NCI-H226 (cell line): ENCODE measurements around the gene KMT2B.
"Not testable (repeated sequence)": the region's sequence is repeated elsewhere in the genome, so short reads cannot be mapped to it uniquely, and the experiment has no call there.

ENCODE experiments used
- DNase-seq: peaks from one replicate; pipeline ENCODE4 v3.0.0-alpha.2; 2015

KMT2B gene

GRCh38 chr19:35717665-35718344 is at the start of gene KMT2B:
Gene KMT2B, plus strand, starts transcription at chr19:35718003. Its CDS starts 16 bp downstream, at chr19:35718019.
- DNase-seq = peak; percentile 93

- DNase-seq = no peak
Observed at GRCh38 chr19:35669566-35669965, 48.2 kb upstream of the KMT2B start.

- DNase-seq = no peak
Observed at GRCh38 chr19:35669974-35670373, 47.8 kb upstream of the KMT2B start.

- DNase-seq = no peak
Observed at GRCh38 chr19:35670686-35671085, 47.1 kb upstream of the KMT2B start.

GRCh38 chr19:35671818-35672217 is 46.0 kb upstream of the KMT2B start:
- peak; percentile 50 for DNase-seq

- peak; percentile 88 for DNase-seq
Observed at GRCh38 chr19:35673121-35673804, 44.5 kb upstream of the KMT2B start.

GRCh38 chr19:35675589-35676140 is 42.1 kb upstream of the KMT2B start:
- no peak for DNase-seq

- DNase-seq = no peak
Observed at GRCh38 chr19:35689836-35690235, 28.0 kb upstream of the KMT2B start.

GRCh38 chr19:35691106-35691505 is 26.7 kb upstream of the KMT2B start:
- not testable (repeated sequence) for DNase-seq

GRCh38 chr19:35692010-35692409 is 25.8 kb upstream of the KMT2B start:
- no peak for DNase-seq

- DNase-seq = no peak
Observed at GRCh38 chr19:35693422-35693821, 24.4 kb upstream of the KMT2B start.

- peak; percentile 63 for DNase-seq
Observed at GRCh38 chr19:35693835-35694599, 23.8 kb upstream of the KMT2B start.

- DNase-seq = no peak
Observed at GRCh38 chr19:35695895-35696422, 21.8 kb upstream of the KMT2B start.

- no peak for DNase-seq
Observed at GRCh38 chr19:35696835-35697234, 21.0 kb upstream of the KMT2B start.

GRCh38 chr19:35702223-35703012 is 15.4 kb upstream of the KMT2B start:
- peak; percentile 97 for DNase-seq

GRCh38 chr19:35703343-35703742 is 14.5 kb upstream of the KMT2B start:
- DNase-seq = no peak

GRCh38 chr19:35704218-35704617 is 13.6 kb upstream of the KMT2B start, which contains the start of gene ZBTB32:
Gene ZBTB32, plus strand, starts transcription at chr19:35704558. Its CDS starts 10,069 bp downstream, at chr19:35714627.
- DNase-seq = no peak

GRCh38 chr19:35708391-35708790 is 9.4 kb upstream of the KMT2B start:
- no peak for DNase-seq

GRCh38 chr19:35710784-35711723 is 6.7 kb upstream of the KMT2B start:
- no peak for DNase-seq

GRCh38 chr19:35712567-35713505 is 5.0 kb upstream of the KMT2B start:
- DNase-seq = no peak
